Left renal pelvis (tissue), 4 donors: ENCODE data around the gene CRTAP. TPM values are rescaled to one million over a fixed set of nuclear protein-coding genes. Genes with fewer than 3 reads are reported as not detected.
"Not testable (repeated sequence)": the region's sequence is repeated elsewhere in the genome, so short reads cannot be mapped to it uniquely, and the experiment has no call there.

Experiments used
- DNase-seq, 4 donors: peaks; one replicate each; pipeline ENCODE4 v3.0.0-alpha.2; 2013; ENCODE audit warnings: low read depth in 4 of 4, low spot score in 3 of 4
- polyA plus RNA-seq, 4 donors: library from polyadenylated mRNA; unstranded; fragments of 120-200 nt; gene quantifications; one replicate each; pipeline ENCODE4 v1.2.1, GENCODE V29; 2013; ENCODE audit not compliant: insufficient read length in 4 of 4

Gene CRTAP
- polyA plus RNA-seq = 100 to 1,000 TPM; 158 to 328 (median 185) TPM

DNA sequence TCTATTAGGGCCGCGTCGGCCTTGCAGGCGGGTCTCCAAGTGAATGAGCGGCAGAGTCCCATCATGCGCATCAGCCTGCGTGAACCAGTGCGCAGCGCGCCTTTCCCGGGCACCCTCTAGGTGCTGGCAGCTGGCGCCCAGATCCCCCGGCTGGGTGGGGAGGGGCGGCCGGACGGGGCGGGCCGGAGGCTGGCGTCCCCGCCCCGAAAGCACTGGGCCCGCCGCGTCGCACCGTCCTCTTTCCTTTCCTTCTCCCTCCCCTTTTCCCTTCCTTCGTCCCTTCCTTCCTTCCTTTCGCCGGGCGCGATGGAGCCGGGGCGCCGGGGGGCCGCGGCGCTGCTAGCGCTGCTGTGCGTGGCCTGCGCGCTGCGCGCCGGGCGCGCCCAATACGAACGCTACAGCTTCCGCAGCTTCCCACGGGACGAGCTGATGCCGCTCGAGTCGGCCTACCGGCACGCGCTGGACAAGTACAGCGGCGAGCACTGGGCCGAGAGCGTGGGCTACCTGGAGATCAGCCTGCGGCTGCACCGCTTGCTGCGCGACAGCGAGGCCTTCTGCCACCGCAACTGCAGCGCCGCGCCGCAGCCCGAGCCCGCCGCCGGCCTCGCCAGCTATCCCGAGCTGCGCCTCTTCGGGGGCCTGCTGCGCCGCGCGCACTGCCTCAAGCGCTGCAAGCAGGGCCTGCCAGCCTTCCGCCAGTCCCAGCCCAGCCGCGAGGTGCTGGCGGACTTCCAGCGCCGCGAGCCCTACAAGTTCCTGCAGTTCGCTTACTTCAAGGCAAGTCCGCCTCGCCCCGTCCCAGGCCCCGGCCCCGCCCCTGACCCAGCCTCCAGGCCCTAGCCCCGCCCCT is at the start of gene CRTAP:
TSS of gene CRTAP (plus strand) at position 243 of the 850 bp plus-strand sequence. CDS start at position 307, 64 bp downstream.
- peak; percentile 60 to 80 (median 71) for DNase-seq

DNA sequence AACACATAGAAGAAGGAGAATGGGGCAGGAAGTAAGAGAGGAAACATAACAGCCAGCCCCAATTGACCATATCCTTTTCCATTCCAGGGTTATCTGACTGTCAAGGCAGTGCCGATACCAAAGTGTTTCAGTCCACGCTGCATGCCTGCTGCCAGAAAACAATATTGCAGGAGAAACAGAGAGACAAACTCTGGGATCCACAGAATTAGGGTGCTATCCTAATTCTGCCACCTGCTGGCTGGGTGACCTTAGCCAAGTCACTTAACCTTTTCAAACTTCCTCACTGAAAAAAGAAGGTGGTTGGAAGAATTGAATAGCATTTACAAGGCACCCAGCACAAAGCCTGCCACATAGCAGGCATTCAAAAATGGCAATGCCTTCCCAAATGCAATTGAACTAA is 48.9 kb upstream of the CRTAP start:
- DNase-seq = no peak

DNA sequence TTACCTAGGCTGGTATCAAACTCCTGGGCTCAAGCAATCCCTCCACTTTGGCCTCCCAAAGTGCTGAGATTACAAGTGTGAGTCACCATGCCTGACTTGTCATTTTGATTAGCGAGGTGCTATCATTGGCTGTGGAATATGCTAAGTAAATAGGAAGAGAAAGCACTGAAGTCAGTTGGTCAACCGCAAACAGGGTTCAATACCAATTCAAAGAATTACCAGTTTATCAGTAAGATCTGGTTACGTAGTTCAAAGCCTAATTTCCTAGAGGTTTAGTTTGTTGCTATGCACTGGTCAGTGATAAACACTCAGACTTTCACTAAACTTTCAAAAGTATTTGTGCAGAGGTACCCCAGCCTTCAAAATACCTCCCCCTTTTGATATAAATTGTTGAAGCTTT is 46.3 kb upstream of the CRTAP start:
- DNase-seq = no peak

DNA sequence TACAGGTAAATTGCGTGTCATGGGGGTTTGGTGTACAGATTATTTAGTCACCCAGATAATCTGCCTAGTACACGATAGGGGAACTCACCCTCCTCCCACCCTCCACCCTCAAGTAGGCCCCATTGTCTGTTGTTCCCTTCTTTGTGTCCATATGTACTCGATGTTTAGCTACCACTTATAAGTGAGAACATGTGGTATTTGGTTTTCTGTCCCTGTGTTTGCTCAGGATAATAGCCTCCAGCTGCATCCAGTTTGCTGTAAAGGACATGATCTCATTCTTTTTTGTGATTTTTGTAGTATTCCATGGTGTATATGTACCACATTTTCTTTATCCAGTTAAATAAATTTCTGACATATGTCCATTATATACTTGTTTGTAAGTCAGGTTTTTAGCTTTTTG is 44.0 kb upstream of the CRTAP start:
- DNase-seq = not testable (repeated sequence)

DNA sequence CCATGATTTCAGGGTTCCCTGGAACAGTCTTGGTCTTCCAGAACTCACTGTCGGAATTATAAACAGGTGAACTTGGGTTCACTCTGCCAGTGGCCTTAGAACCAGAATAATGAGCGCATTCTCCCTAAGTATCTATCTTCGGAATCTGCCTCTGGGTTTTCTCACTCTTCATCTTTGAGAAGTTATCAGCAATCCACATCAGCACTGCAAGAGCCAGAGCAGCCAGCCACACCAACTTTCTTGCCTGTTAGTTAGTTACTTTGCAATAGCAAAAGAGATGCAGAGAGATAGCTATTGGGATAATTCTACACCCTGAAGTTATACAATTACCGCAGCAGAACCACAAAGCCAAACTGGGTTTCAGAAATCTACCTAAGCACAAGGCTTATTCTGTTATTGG is 42.6 kb upstream of the CRTAP start:
- no peak for DNase-seq

DNA sequence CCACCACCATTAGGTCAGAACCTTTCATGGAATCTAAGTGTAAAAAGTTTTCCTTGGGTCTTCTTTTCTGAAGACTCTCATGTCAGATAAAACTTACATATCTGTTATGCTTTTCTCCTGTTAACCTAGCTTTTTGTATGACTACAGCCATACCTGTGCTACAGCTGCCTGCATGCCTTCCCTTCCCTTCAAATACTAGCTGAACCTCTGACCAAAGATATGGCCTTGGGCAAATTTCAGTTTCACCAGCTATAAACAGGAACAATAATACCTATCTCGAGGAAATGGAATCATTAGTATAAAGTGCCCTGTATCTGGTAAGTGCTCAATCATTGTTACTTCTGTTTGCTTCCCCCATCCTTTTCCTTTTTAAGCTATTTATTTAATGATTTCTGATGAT is 41.9 kb upstream of the CRTAP start:
- DNase-seq = no peak

DNA sequence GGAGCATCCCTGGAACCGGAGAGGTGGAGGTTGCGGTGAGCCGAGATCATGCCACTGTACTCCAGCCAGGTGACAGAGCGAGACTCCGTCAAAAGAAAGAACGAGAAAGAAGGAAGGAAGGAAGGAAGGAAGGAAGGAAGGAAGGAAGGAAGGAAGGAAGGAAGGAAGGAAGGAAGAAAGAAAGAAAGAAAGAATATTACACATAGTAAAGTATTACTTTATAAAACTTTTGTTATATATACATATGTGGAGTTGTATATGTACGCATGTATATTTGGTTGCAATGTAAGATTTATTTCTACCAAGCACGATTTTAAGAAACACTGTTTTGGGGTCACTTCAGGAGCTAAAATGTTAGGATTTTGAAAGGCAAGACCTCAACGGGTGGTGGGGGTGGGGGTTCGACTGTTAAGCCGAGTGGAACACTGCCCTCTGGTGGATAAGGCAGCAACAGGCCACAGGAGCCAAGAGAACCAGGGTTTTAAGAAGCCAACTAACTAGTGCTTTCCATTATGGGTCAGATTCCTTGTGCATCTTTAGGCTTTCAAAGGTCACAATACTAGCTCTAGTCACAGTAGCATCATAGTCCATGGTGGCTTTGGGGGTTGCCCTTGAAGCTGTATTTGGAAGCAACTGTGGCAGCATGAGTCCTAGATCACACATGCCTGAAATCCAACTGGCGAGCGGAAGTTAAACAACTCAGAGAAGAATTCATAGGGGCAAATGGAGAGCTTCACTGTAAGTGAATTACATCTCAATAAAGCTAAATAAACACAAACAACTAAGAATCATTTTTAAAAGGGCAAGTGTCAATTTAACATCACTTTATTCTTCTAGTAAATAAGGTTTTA is 39.4 kb upstream of the CRTAP start:
- peak in 2 of 4 donors; percentile 39 to 60 for DNase-seq

DNA sequence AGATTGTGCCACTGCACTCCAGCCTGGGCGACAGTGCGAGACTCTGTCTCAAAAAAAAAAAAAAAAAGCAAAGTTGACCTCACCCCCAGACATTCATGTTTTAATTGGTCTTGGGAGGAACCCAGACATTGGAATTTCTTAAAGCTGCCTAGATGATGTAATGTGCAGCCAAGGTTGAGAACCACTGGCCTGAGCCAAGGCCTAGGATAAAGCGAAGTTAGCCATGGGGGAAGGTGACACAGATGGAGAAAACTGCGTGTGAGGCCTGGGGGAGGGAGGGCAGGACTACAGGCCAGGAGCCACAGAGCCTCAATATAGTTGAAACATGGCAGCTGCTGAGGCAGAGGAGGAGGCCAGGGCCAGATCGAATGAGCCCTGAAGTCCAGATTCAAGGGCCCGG is 37.8 kb upstream of the CRTAP start:
- DNase-seq = no peak

DNA sequence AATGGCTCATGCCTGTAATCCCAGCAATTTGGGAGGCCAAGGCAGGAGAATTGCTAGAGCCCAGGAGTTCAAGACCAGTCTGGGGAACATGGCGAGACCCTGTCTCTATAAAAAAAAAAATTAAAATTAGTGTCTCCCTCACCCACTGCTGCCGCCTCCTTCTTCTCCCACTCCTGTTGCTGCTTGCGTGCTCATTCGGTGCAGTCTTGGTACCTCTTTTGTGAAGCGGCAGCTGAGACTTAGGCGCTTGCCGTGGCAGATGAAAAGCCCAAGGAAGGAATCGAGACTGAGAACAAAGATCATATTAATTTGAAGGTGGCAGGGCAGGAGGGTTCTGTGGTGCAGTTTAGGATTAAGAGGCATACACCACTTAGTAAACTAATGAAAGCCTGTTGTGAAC is 36.9 kb upstream of the CRTAP start:
- DNase-seq = no peak

DNA sequence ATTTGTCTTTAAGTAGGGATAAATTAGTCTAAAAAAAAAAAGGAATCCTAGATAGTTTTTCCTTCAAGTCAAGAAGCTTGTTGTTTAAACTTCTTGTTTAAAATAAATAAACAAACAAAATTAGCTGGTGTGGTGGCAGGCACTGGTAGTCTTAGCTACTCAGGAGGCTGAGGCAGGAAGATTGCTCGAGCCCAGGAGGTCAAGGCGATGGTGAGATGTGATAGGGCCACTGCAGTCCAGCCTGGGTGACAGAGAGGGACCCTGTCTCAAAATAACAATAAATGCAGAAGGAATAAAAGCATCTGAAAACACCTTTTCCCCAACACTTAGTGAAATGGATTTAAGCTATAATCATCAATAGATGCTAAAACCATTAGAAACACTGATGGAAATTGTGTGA is 35.8 kb upstream of the CRTAP start:
- DNase-seq = no peak

DNA sequence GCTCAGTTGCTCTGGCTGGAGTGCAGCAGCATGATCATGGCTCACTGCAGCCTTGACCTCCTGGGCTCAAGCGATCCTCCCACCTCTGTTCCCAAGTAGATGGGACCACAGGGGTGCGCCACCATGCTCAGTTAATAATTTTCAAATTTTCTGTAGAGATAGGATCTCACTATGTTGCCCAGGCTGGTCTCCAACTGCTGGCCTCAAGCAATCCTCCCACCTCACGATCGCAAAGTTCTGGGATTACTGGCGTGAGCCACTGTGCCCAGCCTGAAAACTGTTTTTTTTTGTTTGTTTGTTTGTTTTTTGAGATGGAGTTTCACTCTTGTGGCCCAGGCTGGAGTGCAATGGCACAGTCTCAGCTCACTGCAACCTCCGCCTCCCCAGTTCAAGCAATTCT is 34.0 kb upstream of the CRTAP start:
- not testable (repeated sequence) for DNase-seq

DNA sequence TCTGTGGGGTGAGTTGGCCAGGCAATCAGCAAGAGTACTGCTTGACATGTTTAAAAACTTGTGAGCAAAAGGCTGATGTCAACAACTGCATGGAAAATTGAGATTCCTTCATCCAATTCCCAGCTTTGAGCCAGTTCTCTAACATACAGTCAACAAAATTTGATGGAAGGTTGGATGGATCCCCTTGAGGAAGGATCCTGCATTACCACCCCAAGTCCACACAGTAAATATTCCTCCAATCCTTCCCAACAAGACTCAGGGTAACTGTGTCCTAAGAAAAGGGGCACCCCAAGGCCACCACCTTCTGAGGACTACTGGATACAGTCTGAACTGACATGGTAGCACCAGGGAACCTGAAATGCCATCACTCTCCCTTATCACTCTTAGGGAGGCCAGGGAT is 32.0 kb upstream of the CRTAP start:
- DNase-seq = no peak

DNA sequence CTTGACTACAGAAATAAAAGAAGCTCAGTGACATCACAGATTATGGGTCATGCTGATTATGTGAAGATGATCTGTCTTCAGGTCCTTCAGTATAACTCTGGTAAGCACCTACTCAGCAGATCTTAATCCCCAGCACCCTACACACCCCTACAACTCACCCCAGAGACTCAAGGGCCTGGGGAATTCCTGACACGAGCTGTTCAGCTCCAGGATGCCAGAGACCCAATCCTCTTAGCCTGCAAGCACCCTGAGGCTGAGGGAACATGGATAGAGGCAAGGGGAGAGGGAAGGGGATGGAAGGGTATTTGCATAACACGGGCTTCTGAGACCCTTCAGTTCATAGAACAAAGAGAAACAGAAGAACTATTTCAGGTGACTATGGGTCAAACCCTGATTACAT is 29.9 kb upstream of the CRTAP start:
- DNase-seq = no peak

DNA sequence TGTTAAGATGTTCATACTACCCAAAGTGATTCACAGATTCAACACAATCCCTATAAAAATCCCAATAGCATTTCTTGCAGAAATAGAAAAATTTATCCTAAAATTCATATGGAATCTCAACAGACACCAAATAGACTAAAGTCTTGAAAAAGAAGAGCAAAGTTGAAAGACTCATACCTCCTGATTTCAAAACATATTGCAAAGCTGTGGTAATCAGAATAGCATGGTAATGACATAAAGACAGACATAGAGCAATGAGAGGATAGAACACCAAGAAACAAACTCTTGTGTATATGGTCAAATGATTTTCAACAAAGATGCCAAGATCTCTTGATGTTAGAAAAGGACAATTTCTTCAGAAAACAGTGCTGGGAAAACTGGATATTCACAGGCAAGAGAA is 25.1 kb upstream of the CRTAP start:
- DNase-seq = no peak

DNA sequence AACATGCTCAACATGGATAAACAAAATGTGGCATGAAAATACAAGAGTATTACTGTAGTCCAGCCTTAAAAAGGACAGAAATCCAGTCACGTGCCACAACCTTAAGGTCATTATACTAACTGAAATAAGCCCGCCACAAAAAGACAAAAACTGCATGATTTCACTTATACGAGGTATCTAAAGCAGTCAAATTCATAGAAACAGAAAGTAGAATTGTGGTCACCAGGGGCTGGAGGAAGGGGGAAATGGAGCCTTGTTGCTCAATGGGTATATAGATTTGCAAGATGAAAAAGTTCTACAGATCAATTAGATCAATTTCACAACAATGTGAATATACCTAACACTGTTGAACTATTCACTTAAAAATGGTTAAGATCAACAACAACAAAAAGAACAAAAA is 24.3 kb upstream of the CRTAP start:
- no peak for DNase-seq

DNA sequence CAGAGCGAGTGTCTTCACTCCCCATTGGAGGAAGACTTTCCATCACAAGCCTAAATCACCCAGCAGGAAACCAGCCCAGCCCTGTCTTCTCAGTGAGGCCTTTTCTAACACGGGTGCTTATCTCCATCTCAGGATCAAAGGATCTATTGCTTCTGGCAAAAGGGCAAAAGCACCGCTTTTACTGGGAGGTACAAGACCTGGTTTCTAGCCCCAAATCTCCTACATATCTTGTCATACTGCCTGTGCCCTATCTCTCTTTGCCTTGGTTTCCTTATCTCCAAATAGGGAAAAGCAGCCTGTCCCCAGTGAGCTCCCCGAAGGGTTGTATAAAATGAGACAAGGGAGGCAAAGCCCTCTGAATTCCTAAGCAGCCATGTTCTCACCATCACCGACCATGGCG is 22.1 kb upstream of the CRTAP start:
- DNase-seq = no peak

DNA sequence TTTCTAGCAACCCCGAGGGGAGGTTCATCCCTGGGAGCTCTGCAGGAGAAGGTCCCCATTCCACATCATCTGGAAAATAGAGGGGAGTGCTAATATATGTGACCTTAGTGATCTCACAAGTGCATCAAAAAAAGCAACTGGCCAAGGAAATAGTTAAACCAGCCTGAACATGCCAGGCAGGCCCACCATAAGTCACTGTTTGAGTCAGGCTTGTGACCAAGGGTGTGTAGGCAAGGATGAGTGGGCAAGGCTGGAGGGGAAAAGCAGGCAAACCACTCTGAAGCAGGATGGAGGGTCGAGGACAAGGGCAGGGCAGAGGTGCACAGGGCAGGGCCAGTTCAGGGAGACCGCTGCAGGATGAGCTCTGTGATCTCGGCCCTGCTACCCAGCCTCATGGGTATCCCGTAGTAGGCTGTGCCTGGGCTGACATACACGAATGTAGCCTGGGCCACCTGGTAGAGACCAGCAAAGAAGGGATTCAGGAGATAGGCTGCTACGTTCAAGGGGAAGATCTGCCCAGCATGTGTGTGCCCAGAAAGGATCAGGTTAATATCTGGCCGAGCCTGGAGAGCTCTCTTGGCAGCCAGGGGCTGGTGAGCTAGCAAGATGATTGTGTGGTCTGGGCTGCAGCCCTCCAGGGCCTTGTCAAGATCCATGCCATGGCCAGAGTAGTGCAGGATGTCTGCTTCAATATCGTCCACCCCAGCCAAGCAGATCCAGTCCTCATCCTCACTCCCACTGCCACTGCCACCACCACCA is 21.1 kb upstream of the CRTAP start:
- DNase-seq = no peak

DNA sequence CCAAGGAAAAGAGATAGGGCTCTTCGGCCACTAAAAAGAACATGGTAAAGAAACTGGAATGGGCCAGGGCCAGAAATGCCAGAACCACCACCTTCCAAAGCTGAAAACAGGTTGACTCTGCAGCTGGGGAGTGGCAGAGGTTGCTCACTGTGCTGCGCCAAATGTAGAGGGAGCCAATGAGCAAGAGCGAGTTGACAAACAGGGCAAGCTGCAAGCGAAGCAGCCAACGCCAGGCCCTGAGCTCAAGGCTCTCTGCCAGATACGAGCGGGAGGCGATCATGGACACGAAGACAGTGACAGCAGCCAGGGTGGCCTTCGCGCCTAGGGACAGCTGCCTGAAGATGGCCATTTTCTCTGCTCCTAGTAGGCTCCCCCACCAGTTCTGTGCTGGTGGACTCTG is 20.0 kb upstream of the CRTAP start:
- no peak for DNase-seq

DNA sequence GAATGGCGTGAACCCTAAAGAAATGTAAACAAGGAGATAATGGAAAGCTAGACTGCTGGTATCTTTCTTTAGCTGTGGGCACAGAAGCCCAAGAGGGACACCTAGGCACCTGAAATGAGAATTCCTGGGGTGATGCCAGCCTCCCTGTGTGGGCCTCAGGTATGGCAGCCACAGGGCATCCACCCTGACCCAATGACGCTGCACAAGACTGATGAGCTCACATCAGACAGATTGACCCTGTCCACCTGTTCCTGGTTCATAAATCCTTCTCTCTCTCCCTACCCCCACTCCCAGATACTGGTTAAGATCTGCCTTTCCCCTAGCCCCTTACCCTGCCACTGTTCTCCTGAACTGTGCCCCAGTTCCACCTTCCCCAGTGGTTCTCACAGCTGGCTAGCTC is 18.4 kb upstream of the CRTAP start:
- DNase-seq = no peak

DNA sequence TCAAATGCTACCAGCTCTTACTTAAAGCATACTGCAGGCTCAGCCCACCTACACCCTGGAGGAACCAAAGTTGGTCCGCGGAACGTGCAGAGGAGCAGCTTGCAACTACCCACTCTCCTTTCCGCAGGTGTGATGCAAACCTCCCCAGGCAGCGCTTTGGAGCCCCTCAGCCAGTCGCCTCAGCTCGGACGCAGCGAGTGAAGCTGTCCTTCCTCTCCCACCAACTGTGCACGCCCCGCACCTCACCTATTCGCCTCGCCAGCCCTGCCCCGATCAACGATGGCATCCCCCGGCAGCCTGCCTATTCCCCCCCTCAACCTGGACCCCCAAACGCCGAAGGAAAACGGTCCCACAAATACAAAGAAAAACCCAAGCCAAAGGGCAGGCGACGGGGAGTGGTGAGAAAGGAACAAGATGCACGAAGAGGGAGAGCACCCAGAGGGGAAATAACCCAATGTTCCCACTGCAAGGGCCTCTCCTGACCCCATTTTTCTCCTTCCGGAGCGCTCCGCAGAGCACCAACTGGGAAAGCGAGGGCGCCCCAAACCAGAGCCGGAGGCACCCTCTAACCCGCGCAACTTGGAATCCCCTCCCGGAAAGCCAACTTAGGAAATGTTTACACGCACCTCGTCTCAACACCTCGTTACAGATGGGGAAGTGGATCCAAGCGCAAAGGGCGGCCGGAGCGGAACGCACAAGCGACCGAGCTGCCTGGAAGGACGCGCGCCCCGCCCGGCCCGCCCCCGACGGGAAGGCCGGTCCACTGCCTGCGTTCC is 17.5 kb upstream of the CRTAP start:
- DNase-seq = no peak
